ENCODE results near the gene GGN. TPM values are rescaled to one million over a fixed set of nuclear protein-coding genes. Genes with fewer than 3 reads are reported as not detected.

GGN gene
- total RNA-seq, 1 experiment from 2014 or later: 0.47 TPM

GRCh38 chr19:38402967-38403674, 15.3 kb upstream of the GGN start, which contains the start of gene FAM98C:
TSS of gene FAM98C (plus strand) at chr19:38403093. CDS start at chr19:38403154, 61 bp downstream.
- H3K9ac ChIP-seq (ENCODE audit: low read length): peak within 1 kb of the TSS; percentile 80
- POLR2A ChIA-PET: interaction anchor here (0.6 to 3.0 kb wide), 15 partner anchors 9 to 527 kb away, joined by 3 to 22 read pairs (median 3); partner anchors contain the start of genes CATSPERG, EIF3K, GGN and MRPS12

More at GRCh38 chr19:38402967-38403674, 15.3 kb upstream of the GGN start, which contains the start of gene FAM98C:
- Histone ChIP-seq H4K20me1 (ENCODE audit: insufficient read depth) (no peaks in the 10 kb centered on the region), H3K4me1 (ENCODE audit: control insufficient read depth in 1 of 2, insufficient read depth in 2 of 2, low read length in 2 of 2) (peaks cover 8 to 17% of the 10 kb centered on the region in 2 experiments; a peak in 3 of 4 replicates), H3K79me2 (ENCODE audit: insufficient read depth, low read length) (peaks cover 9% of the 10 kb centered on the region; the same call in 1 of the 2 replicates), H3K27ac (ENCODE audit: low read depth, low read length) (peak within 1 kb of the TSS; percentile 95), H3K27me3 (ENCODE audit: insufficient read depth, low read length) (no peaks in the 10 kb centered on the region), H3K36me3 (ENCODE audit: control insufficient read depth in 1 of 2, insufficient read depth in 2 of 2, low read length in 2 of 2) (peaks cover 9% of the 10 kb centered on the region in 2 experiments; a peak in 2 of 4 replicates), H3K9me2 (ENCODE audit: insufficient read depth) (no peaks in the 10 kb centered on the region), H3K9me3 (ENCODE audit: control insufficient read depth in 1 of 2, insufficient read depth in 1 of 2, low read depth in 1 of 2, low read length in 2 of 2) (no peaks in the 10 kb centered on the region), H3K4me2 (ENCODE audit: low read length) (peak within 1 kb of the TSS; percentile 93), H2AFZ (ENCODE audit: low read depth, low read length, poor library complexity, severe bottlenecking) (no peak within 1 kb of the TSS), H3K4me3 (replicated peaks in 1 of 2; ENCODE audit: low read depth in 1 of 2, low read length in 2 of 2) (peak within 1 kb of the TSS; percentile 82 to 91)
- no TSS peak for BruUV-seq (replicated peaks)
- peak; percentile 92 for DNase-seq (ENCODE audit: low read depth, low spot score)
- ATAC-seq: peak; percentile 98
- RAD21 ChIA-PET (ENCODE audit: low non-redundant PET in 1 of 2, low total read pairs in 2 of 2, uncharacterized antibody in 2 of 2, unreplicated experiment in 2 of 2): interaction anchor here (0.5 to 1.4 kb wide), 11 partner anchors 15 to 718 kb away, joined by 3 to 11 read pairs (median 4); partner anchors contain the start of genes GGN (in 2 of the 2) and SPRED3 (in 1 of the 2)
- TF ChIP-seq ZNF274 (IDR thresholded peaks at IDR 0.05; ENCODE audit: low read depth, low read length) (no peak), TCF7L2 (IDR thresholded peaks at IDR 0.05; ENCODE audit: borderline replicate concordance, extremely low read depth, insufficient read depth, insufficient read length) (no peak), SIN3A (IDR thresholded peaks at IDR 0.05; ENCODE audit: low read depth) (peak; percentile 45; the same call in 1 of the 2 replicates), CEBPB (IDR thresholded peaks at IDR 0.05; ENCODE audit: low read depth) (no peak), ELF1 (IDR thresholded peaks at IDR 0.05; ENCODE audit: borderline replicate concordance, low read depth) (no peak; the same call in 1 of the 2 replicates), POLR2AphosphoS5 (IDR thresholded peaks at IDR 0.05; ENCODE audit: low read depth, low read length) (peak; percentile 47; the same call in 1 of the 2 replicates), RAD21 (IDR thresholded peaks at IDR 0.05; ENCODE audit: low read depth) (peak; percentile 94), CBX3 (IDR thresholded peaks at IDR 0.05; ENCODE audit: low read depth) (peak; percentile 72; the same call in 1 of the 2 replicates), SP1 (IDR thresholded peaks at IDR 0.05; ENCODE audit: low read depth) (peak; percentile 92), EZH2phosphoT487 (IDR thresholded peaks at IDR 0.05; ENCODE audit: borderline replicate concordance) (no peak), EGR1 (IDR thresholded peaks at IDR 0.05; ENCODE audit: low read depth) (peak; percentile 97), POLR2A (IDR thresholded peaks at IDR 0.05; ENCODE audit: borderline replicate concordance, extremely low read depth, insufficient read depth, insufficient read length) (no peak), ZFX (IDR thresholded peaks at IDR 0.05) (peak; percentile 86; the same call in 1 of the 2 replicates), YY1 (IDR thresholded peaks at IDR 0.05; ENCODE audit: extremely low read depth, insufficient replicate concordance, low read depth, low read length) (peak; percentile 23)
- TF ChIP-seq, protein P1, sequence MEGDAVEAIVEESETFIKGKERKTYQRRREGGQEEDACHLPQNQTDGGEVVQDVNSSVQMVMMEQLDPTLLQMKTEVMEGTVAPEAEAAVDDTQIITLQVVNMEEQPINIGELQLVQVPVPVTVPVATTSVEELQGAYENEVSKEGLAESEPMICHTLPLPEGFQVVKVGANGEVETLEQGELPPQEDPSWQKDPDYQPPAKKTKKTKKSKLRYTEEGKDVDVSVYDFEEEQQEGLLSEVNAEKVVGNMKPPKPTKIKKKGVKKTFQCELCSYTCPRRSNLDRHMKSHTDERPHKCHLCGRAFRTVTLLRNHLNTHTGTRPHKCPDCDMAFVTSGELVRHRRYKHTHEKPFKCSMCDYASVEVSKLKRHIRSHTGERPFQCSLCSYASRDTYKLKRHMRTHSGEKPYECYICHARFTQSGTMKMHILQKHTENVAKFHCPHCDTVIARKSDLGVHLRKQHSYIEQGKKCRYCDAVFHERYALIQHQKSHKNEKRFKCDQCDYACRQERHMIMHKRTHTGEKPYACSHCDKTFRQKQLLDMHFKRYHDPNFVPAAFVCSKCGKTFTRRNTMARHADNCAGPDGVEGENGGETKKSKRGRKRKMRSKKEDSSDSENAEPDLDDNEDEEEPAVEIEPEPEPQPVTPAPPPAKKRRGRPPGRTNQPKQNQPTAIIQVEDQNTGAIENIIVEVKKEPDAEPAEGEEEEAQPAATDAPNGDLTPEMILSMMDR (IDR thresholded peaks at IDR 0.05 in 2 of 3, conservative IDR thresholded peaks at IDR 0.05 in 1 of 3; ENCODE audit: borderline replicate concordance in 1 of 3, insufficient read depth in 1 of 3, low read depth in 2 of 3, low read length in 2 of 3): peak; percentile 85 to 90 (median 89)
- TF ChIP-seq, protein P2, sequence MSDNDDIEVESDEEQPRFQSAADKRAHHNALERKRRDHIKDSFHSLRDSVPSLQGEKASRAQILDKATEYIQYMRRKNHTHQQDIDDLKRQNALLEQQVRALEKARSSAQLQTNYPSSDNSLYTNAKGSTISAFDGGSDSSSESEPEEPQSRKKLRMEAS (IDR thresholded peaks at IDR 0.05): peak; percentile 92
- CTCF ChIA-PET: interaction anchor here (0.6 to 3.3 kb wide), 53 partner anchors 9 to 648 kb away, joined by 3 to 49 read pairs (median 5); partner anchors contain the start of genes ACTN4, EIF3K, GGN and MRPS12
- intact Hi-C loops (cut with micrococcal nuclease): loop anchor here (1.0 to 10.0 kb wide), 4 partner anchors 112 to 527 kb away; partner anchors contain the start of genes MRPS12 and SARS2

All from HCT116 (cell line).